IMR-90 (cell line): ENCODE measurements around the gene MT1G. TPM values are rescaled to one million over a fixed set of nuclear protein-coding genes. Genes with fewer than 3 reads are reported as not detected.

Experiments used
- ATAC-seq: fragments of 200-7000 bp; cut with Tn5 transposase; 2 replicates; pipeline ENCODE4 v1.9.1; 2020; ENCODE audit warnings: low read depth, mild to moderate bottlenecking, moderate library complexity
- BruUV-seq: library from RNA; stranded (reverse); fragments of 400-500 nt; replicated peaks from 2 replicates; lab custom pipeline; 2021; lab: Mats Ljungman, UMichigan
- CTCF ChIA-PET: fragments of 300-600 bp; formaldehyde crosslinking; extraction: SDS; loops from one replicate; lab custom pipeline; 2021; ENCODE audit warnings: antibody characterized with exemption; lab: Yijun Ruan, JAX
- POLR2A ChIA-PET: fragments of 300-600 bp; sonication (Branson Sonifier 250); formaldehyde crosslinking; loops from one replicate; lab custom pipeline; 2022; ENCODE audit warnings: antibody characterized with exemption; ENCODE audit not compliant: unreplicated experiment; lab: Charles Lee
- DNase-seq: peaks from one replicate; pipeline ENCODE4 v3.0.0; 2013
- H2AFZ ChIP-seq: replicated peaks from 2 replicates; pipeline ENCODE3; 2013; ENCODE audit warnings: low read length, mild to moderate bottlenecking; ENCODE audit not compliant: poor library complexity
- H2AK5ac ChIP-seq: 2 replicates; pipeline ENCODE4 v1.6.1; 2013; ENCODE audit warnings: low read depth, low read length, inconsistent platforms
- H2AK9ac ChIP-seq: replicated peaks from 2 replicates; pipeline ENCODE3; 2013; ENCODE audit warnings: mild to moderate bottlenecking, low read depth, low read length, moderate library complexity; ENCODE audit not compliant: poor library complexity
- H2BK120ac ChIP-seq: 2 replicates; pipeline ENCODE4 v1.6.1; 2013; ENCODE audit warnings: low read depth, low read length, inconsistent platforms
- H2BK15ac ChIP-seq: 3 replicates; pipeline ENCODE4 v1.6.1; 2013; ENCODE audit warnings: low read depth, low read length, inconsistent platforms
- H2BK20ac ChIP-seq: 2 replicates; pipeline ENCODE4 v1.6.1; 2013; ENCODE audit warnings: low read depth, mild to moderate bottlenecking, inconsistent platforms, low read length, moderate library complexity
- H2BK5ac ChIP-seq: 2 replicates; pipeline ENCODE4 v1.6.1; 2013; ENCODE audit warnings: mild to moderate bottlenecking, low read depth, low read length, inconsistent platforms; ENCODE audit not compliant: poor library complexity, severe bottlenecking
- H3K14ac ChIP-seq: replicated peaks from 2 replicates; pipeline ENCODE4 v1.6.1; 2013; ENCODE audit warnings: low read depth, low read length, inconsistent platforms
- H3K18ac ChIP-seq: 2 replicates; pipeline ENCODE4 v1.6.1; 2013; ENCODE audit warnings: low read depth, low read length, control low read depth
- H3K23ac ChIP-seq: 2 replicates; pipeline ENCODE4 v1.6.1; 2013; ENCODE audit warnings: low read depth, low read length, inconsistent platforms
- H3K27ac ChIP-seq: 2 replicates; pipeline ENCODE4 v1.5.1; 2013; ENCODE audit warnings: mild to moderate bottlenecking, control low read depth, low read length; ENCODE audit not compliant: insufficient read depth
- H3K27me3 ChIP-seq: 2 replicates; pipeline ENCODE4 v1.6.1; 2013; ENCODE audit warnings: low read length; ENCODE audit not compliant: control insufficient read depth, insufficient read depth
- H3K36me3 ChIP-seq: 2 replicates; pipeline ENCODE4 v1.6.1; 2013; ENCODE audit warnings: low read length, mixed read lengths; ENCODE audit not compliant: control insufficient read depth, insufficient read depth
- H3K4ac ChIP-seq: 2 replicates; pipeline ENCODE4 v1.6.1; 2013; ENCODE audit warnings: low read depth, low read length, inconsistent platforms
- H3K4me1 ChIP-seq: 2 replicates; pipeline ENCODE4 v1.6.1; 2013; ENCODE audit warnings: low read length, mixed read lengths; ENCODE audit not compliant: control insufficient read depth, insufficient read depth
- H3K4me2 ChIP-seq: 2 replicates; pipeline ENCODE4 v1.6.1; 2013; ENCODE audit warnings: low read depth, mild to moderate bottlenecking, control low read depth, low read length, moderate library complexity
- H3K4me3 ChIP-seq: 2 replicates; pipeline ENCODE4 v1.5.1; 2013; ENCODE audit warnings: low read depth, mild to moderate bottlenecking, control low read depth, low read length, moderate library complexity; ENCODE audit not compliant: insufficient read depth
- H3K56ac ChIP-seq: 2 replicates; pipeline ENCODE4 v1.6.1; 2013; ENCODE audit warnings: low read length, inconsistent platforms; ENCODE audit not compliant: insufficient read depth; ENCODE audit errors: extremely low read depth
- H3K79me1 ChIP-seq, 2 experiments: 2 replicates each; pipeline ENCODE4 v1.6.1; 2013; ENCODE audit warnings: low read length in 2 of 2, inconsistent platforms in 1 of 2, low read depth in 1 of 2
- H3K9ac ChIP-seq: 2 replicates; pipeline ENCODE4 v1.6.1; 2013; ENCODE audit warnings: low read depth, low read length, control low read depth
- H3K9me1 ChIP-seq: 2 replicates; pipeline ENCODE4 v1.6.1; 2013; ENCODE audit warnings: low read length, inconsistent platforms; ENCODE audit not compliant: insufficient read depth
- H3K9me3 ChIP-seq: 2 replicates; pipeline ENCODE4 v1.6.1; 2013; ENCODE audit warnings: low read length; ENCODE audit not compliant: control insufficient read depth, insufficient read depth
- H4K20me1 ChIP-seq: 2 replicates; pipeline ENCODE4 v1.6.1; 2013; ENCODE audit warnings: low read length, inconsistent platforms; ENCODE audit not compliant: insufficient read depth
- H4K5ac ChIP-seq: 2 replicates; pipeline ENCODE4 v1.6.1; 2013; ENCODE audit warnings: mild to moderate bottlenecking, low read depth, low read length, control low read depth
- H4K8ac ChIP-seq, 2 experiments: 2 replicates each; pipeline ENCODE4 v1.6.1; 2013; ENCODE audit warnings: low read depth in 2 of 2, low read length in 2 of 2, control low read depth in 1 of 2, inconsistent platforms in 1 of 2
- H4K91ac ChIP-seq: 2 replicates; pipeline ENCODE4 v1.6.1; 2013; ENCODE audit warnings: low read depth, low read length, inconsistent platforms; ENCODE audit not compliant: insufficient read depth
- BHLHE40 ChIP-seq: fragments of 150-350 bp; IDR thresholded peaks from 2 replicates; pipeline ENCODE4 v1.6.1; 2016; ENCODE audit warnings: mild to moderate bottlenecking, low read depth, low read length
- CEBPB ChIP-seq: IDR thresholded peaks from 2 replicates; pipeline ENCODE4 v1.6.1; 2012; ENCODE audit warnings: low read depth, low read length, improper control_type of control experiment
- ELK1 ChIP-seq: fragments of 150-350 bp; IDR thresholded peaks from 2 replicates; pipeline ENCODE4 v1.6.1; 2016; ENCODE audit warnings: low read depth, mild to moderate bottlenecking, low read length, moderate library complexity, borderline replicate concordance
- FOS ChIP-seq: fragments of 150-350 bp; IDR thresholded peaks from 2 replicates; pipeline ENCODE4 v1.6.1; 2016; ENCODE audit warnings: low read depth, low read length
- MAFK ChIP-seq: IDR thresholded peaks from 2 replicates; pipeline ENCODE4 v1.6.1; 2012; ENCODE audit warnings: low read depth, low read length, improper control_type of control experiment
- MAZ ChIP-seq: IDR thresholded peaks from 2 replicates; pipeline ENCODE4 v1.6.1; 2012; ENCODE audit warnings: low read depth, mild to moderate bottlenecking, low read length, improper control_type of control experiment, moderate library complexity, borderline replicate concordance
- NFE2L2 ChIP-seq: fragments of 150-350 bp; IDR thresholded peaks from 2 replicates; pipeline ENCODE4 v1.6.1; 2016; ENCODE audit warnings: low read depth, mild to moderate bottlenecking, low read length
- POLR2A ChIP-seq: IDR thresholded peaks from 2 replicates; pipeline ENCODE4 v1.6.1; 2012; ENCODE audit warnings: mild to moderate bottlenecking, low read depth, low read length
- RAD21 ChIP-seq: IDR thresholded peaks from 2 replicates; pipeline ENCODE4 v1.6.1; 2012; ENCODE audit warnings: low read length, improper control_type of control experiment
- RCOR1 ChIP-seq: IDR thresholded peaks from 2 replicates; pipeline ENCODE4 v1.6.1; 2012; ENCODE audit warnings: mild to moderate bottlenecking, low read length, improper control_type of control experiment; ENCODE audit not compliant: insufficient replicate concordance
- RFX5 ChIP-seq: IDR thresholded peaks from 2 replicates; pipeline ENCODE4 v1.8.0; 2012; ENCODE audit warnings: low read depth, mild to moderate bottlenecking, low read length, moderate library complexity
- SMC3 ChIP-seq: fragments of 150-350 bp; IDR thresholded peaks from 2 replicates; pipeline ENCODE4 v1.6.1; 2016; ENCODE audit warnings: low read depth, mild to moderate bottlenecking, antibody characterized with exemption, low read length, moderate library complexity
- USF2 ChIP-seq: fragments of 150-350 bp; IDR thresholded peaks from 2 replicates; pipeline ENCODE4 v1.6.1; 2017; ENCODE audit warnings: mild to moderate bottlenecking, antibody characterized with exemption, low read length, low read depth
- WGBS, 2 experiments: methylation state at CpG; one replicate each; pipeline versions ENCODE4 v1.1.5 to v1.1.7; 2013; ENCODE audit warnings: missing lambda C conversion rate in 2 of 2; ENCODE audit not compliant: insufficient read length in 1 of 2; ENCODE audit errors: extremely low coverage in 2 of 2; 5-methylcytosine and 5-hydroxymethylcytosine counted together
- dilution Hi-C: fragments of 300-500 bp; cut with HindIII; formaldehyde crosslinking; loops from one replicate; pipeline ENCODE4 v1.14.3; 2018; ENCODE audit warnings: low sequenced_read_pairs; ENCODE audit not compliant: unreplicated experiment
- in situ Hi-C: fragments of 300-500 bp; cut with MboI; formaldehyde crosslinking; loops from 3 replicates; pipeline ENCODE4 v1.14.3; 2019; ENCODE audit warnings: low sequenced_read_pairs, inconsistent platforms, mixed read lengths
- intact Hi-C: fragments of 100-400 bp; cut with micrococcal nuclease; formaldehyde crosslinking; loops from 2 replicates; pipeline ENCODE4 v1.10.0; 2022
- polyA plus RNA-seq, 3 experiments: library from polyadenylated mRNA; depleted of rRNA; stranded (reverse); fragments of >200 nt; gene quantifications; 2 replicates each; pipeline ENCODE4 v1.2.3, GENCODE V29; 2012; ENCODE audit warnings: low replicate concordance in 1 of 3
- total RNA-seq: library from RNA; depleted of rRNA; stranded (reverse); fragments of >200 nt; gene quantifications from 2 replicates; pipeline ENCODE4 v1.2.3, GENCODE V29; 2012
- TF ChIP-seq, protein P1 (sequence below): conservative IDR thresholded peaks from 2 replicates; pipeline ENCODE4 v1.5.1; 2012; ENCODE audit warnings: mild to moderate bottlenecking, low read depth, low read length, improper control_type of control experiment

Gene MT1G
- total and polyA plus RNA-seq, 2 of the 4 experiments (the other 2 are of a cell fraction) = 0.48 TPM; not detected in 1

DNA sequence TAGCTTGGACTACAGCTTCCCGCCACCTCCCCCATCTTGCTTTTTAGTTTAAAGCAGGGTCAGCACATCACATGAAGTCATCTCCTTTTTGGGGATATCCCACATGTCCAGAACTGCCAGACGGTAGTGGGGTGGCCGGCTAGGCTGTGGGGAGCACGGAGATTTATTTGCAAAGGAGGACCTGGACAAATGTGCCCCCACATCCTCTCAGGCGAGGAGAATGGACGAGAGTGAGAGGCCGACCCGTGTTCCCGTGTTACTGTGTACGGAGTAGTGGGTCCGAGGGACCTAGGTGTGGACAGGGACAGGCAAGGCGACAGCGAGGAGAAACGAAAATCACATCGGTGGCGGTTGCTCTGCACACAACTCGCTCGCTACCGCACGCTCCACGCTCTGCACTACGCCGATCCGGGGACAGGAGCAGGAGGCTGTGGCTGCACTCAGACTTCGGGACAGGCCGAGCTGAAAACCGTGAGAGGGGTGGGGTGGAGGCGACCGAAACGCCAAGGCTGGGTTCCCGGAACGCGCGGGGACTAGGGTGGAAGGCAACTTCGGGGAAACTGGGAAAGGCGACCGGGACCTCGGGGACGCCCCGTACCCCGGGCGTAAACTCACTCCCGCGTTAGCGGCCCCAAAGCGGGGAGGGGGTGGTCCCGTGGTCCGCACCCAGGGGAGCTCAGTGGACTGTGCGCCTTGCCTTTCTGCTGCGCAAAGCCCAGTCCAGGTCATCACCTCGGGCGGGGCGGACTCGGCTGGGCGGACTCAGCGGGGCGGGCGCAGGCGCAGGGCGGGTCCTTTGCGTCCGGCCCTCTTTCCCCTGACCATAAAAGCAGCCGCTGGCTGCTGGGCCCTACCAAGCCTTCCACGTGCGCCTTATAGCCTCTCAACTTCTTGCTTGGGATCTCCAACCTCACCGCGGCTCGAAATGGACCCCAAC lies 29.8 kb downstream of the MT1G start, which contains the start of gene MT1A:
TSS of gene MT1A (plus strand) at position 853 of the 937 bp plus-strand sequence. CDS start at position 926, 73 bp downstream.
- Histone ChIP-seq H3K23ac (peak within 1 kb of the TSS; percentile 90; the same call in 1 of the 2 replicates), H3K56ac (no peak within 1 kb of the TSS), H2AK9ac (no peak within 1 kb of the TSS), H2BK5ac (no peak within 1 kb of the TSS), H4K8ac (no peak within 1 kb of the TSS), H2BK20ac (no peak within 1 kb of the TSS), H4K20me1 (no peaks in the 10 kb centered on the region), H2AK5ac (no peak within 1 kb of the TSS), H3K18ac (no peak within 1 kb of the TSS), H3K27ac (no peak within 1 kb of the TSS), H3K9ac (no peak within 1 kb of the TSS), H3K27me3 (peaks cover 90% of the 10 kb centered on the region), H3K79me1 (no peaks in the 10 kb centered on the region), H2BK15ac (no peak within 1 kb of the TSS), H3K4me3 (peak within 1 kb of the TSS; percentile 36), H2AFZ (peak within 1 kb of the TSS; percentile 86), H4K91ac (no peak within 1 kb of the TSS), H2BK120ac (no peak within 1 kb of the TSS), H3K36me3 (no peaks in the 10 kb centered on the region), H3K4me1 (no peaks in the 10 kb centered on the region; the same call in 1 of the 2 replicates), H3K9me1 (no peaks in the 10 kb centered on the region), H4K5ac (no peak within 1 kb of the TSS), H3K4ac (peak within 1 kb of the TSS; percentile 36; the same call in 1 of the 2 replicates), H3K9me3 (peaks cover 2% of the 10 kb centered on the region; the same call in 1 of the 2 replicates), H3K14ac (no peak within 1 kb of the TSS), H3K4me2 (peak within 1 kb of the TSS; percentile 63)
- no TSS peak for BruUV-seq
- DNase-seq = peak; percentile 7
- peak; percentile 90 for ATAC-seq
- intact Hi-C loops (no loop called here), dilution Hi-C loops (no loop called here), in situ Hi-C loops (no loop called here)
- POLR2A ChIA-PET = no interaction called here
- CTCF ChIA-PET = no interaction called here
- 13% methylated on average over 48 of the region's 68 CpGs; no CpG with 5 or more reads in 1 of the 2 experiments for WGBS, 2 experiments
- TF ChIP-seq NFE2L2 = no peak
- no peak for TF ChIP-seq ELK1
- TF ChIP-seq POLR2A = no peak
- no peak for TF ChIP-seq MAFK
- no peak for TF ChIP-seq BHLHE40
- TF ChIP-seq RAD21 = no peak
- TF ChIP-seq SMC3 = no peak
- no peak for TF ChIP-seq MAZ
- no peak for TF ChIP-seq RFX5
- no peak for TF ChIP-seq FOS
- TF ChIP-seq, protein P1, sequence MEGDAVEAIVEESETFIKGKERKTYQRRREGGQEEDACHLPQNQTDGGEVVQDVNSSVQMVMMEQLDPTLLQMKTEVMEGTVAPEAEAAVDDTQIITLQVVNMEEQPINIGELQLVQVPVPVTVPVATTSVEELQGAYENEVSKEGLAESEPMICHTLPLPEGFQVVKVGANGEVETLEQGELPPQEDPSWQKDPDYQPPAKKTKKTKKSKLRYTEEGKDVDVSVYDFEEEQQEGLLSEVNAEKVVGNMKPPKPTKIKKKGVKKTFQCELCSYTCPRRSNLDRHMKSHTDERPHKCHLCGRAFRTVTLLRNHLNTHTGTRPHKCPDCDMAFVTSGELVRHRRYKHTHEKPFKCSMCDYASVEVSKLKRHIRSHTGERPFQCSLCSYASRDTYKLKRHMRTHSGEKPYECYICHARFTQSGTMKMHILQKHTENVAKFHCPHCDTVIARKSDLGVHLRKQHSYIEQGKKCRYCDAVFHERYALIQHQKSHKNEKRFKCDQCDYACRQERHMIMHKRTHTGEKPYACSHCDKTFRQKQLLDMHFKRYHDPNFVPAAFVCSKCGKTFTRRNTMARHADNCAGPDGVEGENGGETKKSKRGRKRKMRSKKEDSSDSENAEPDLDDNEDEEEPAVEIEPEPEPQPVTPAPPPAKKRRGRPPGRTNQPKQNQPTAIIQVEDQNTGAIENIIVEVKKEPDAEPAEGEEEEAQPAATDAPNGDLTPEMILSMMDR = no peak
- TF ChIP-seq CEBPB = no peak
- no peak for TF ChIP-seq USF2
- TF ChIP-seq RCOR1 = no peak
